Right lobe of liver (tissue), 4 donors: ENCODE measurements around the gene PSMB2.
"Not testable (repeated sequence)": the region's sequence is repeated elsewhere in the genome, so short reads cannot be mapped to it uniquely, and the experiment has no call there.

Experiments used
- CTCF ChIP-seq, 4 donors: fragments of 200-600 bp in 3 of 4; fragments of 450-650 bp in 1 of 4; IDR thresholded peaks; one replicate each; pipeline versions ENCODE4 v1.5.1 to v1.8.0; 2016 to 2022; ENCODE audit warnings: antibody characterized with exemption in 4 of 4, mild to moderate bottlenecking in 2 of 4
- POLR2A ChIP-seq: fragments of 450-650 bp; IDR thresholded peaks from one replicate; pipeline ENCODE4 v1.6.1; 2017; ENCODE audit warnings: antibody characterized with exemption, mild to moderate bottlenecking
- donor health status: DM: no; HTN: no; CAD: no.
- donor health status: DM: no; HTN: no; CAD: no.
- donor health status: DM: no; HTN: yes; CAD: no.

GRCh38 chr1:35690103-35690502 is 48.8 kb upstream of the PSMB2 start:
- not testable (repeated sequence) for TF ChIP-seq CTCF (IDR thresholded peaks at IDR 0.05); POLR2A
